Ammon's horn (tissue), 1 donor: Measurements from ENCODE around the gene ACTR10.

Experiments
- DNase-seq: peaks from one replicate; pipeline ENCODE4 v3.0.0-alpha.2; 2016; ENCODE audit warnings: low spot score

The ACTR10 gene

GRCh38 chr14:58199726-58200479 lies at the start of gene ACTR10:
Gene ACTR10 (plus strand): TSS chr14:58200149. CDS start chr14:58200218, 69 bp downstream.
- DNase-seq: peak; percentile 88

- DNase-seq: no peak
These were observed 49.6 kb upstream of the ACTR10 start for GRCh38 chr14:58150243-58150805.

GRCh38 chr14:58151133-58152013 lies 48.6 kb upstream of the ACTR10 start:
- DNase-seq: peak; percentile 41

- peak; percentile 93 for DNase-seq
These were observed 47.7 kb upstream of the ACTR10 start, which contains the start of gene ARMH4 for GRCh38 chr14:58152014-58152857. Gene ARMH4 (minus strand): TSS chr14:58152213. CDS start chr14:58139358, 12,855 bp downstream.

- no peak for DNase-seq
These were observed 39.4 kb upstream of the ACTR10 start for GRCh38 chr14:58160561-58160960.

GRCh38 chr14:58166005-58166983 lies 33.7 kb upstream of the ACTR10 start:
- peak; percentile 84 for DNase-seq

- DNase-seq: no peak
These were observed 32.9 kb upstream of the ACTR10 start for GRCh38 chr14:58167057-58167456.

GRCh38 chr14:58167891-58168290 lies 32.1 kb upstream of the ACTR10 start:
- DNase-seq: no peak

GRCh38 chr14:58171090-58171489 lies 28.9 kb upstream of the ACTR10 start:
- DNase-seq: peak; percentile 63

- no peak for DNase-seq
These were observed 22.8 kb upstream of the ACTR10 start for GRCh38 chr14:58177125-58177524.

- DNase-seq: no peak
These were observed 10.8 kb upstream of the ACTR10 start for GRCh38 chr14:58189176-58189575.

GRCh38 chr14:58191763-58192601 lies 8.0 kb upstream of the ACTR10 start:
- DNase-seq: no peak

GRCh38 chr14:58193542-58193941 lies 6.4 kb upstream of the ACTR10 start:
- no peak for DNase-seq

GRCh38 chr14:58196198-58196597 lies 3.8 kb upstream of the ACTR10 start:
- no peak for DNase-seq

- DNase-seq: no peak
These were observed 1.9 kb upstream of the ACTR10 start for GRCh38 chr14:58198086-58198485.

GRCh38 chr14:58200480-58200841 lies 512 bp downstream of the ACTR10 start:
- DNase-seq: no peak

- DNase-seq: no peak
These were observed 897 bp downstream of the ACTR10 start for GRCh38 chr14:58200846-58201245.

GRCh38 chr14:58213176-58213575 lies 13.2 kb downstream of the ACTR10 start:
- no peak for DNase-seq

GRCh38 chr14:58215191-58215914 lies 15.4 kb downstream of the ACTR10 start:
- DNase-seq: no peak
